ENCODE results near the gene DEFB123. TPM values are rescaled to one million over a fixed set of nuclear protein-coding genes. Genes with fewer than 3 reads are reported as not detected.

Gene DEFB123
- total and polyA plus RNA-seq, 4 donors, result not detected

GRCh38 chr20:31488115-31488514 is 47.7 kb downstream of the DEFB123 start (continued):
- TF ChIP-seq MAX (IDR thresholded peaks at IDR 0.05), result no peak
- no peak for TF ChIP-seq YY1 (IDR thresholded peaks at IDR 0.05)
- TF ChIP-seq HNF4A (conservative IDR thresholded peaks at IDR 0.05), result no peak
- TF ChIP-seq EGR1 (IDR thresholded peaks at IDR 0.05; ENCODE audit: low read depth in 2 of 2), result no peak
- TF ChIP-seq FOXA2 (IDR thresholded peaks at IDR 0.05), result no peak
- TF ChIP-seq NR2F2 (IDR thresholded peaks at IDR 0.05), result no peak
- no peak for TF ChIP-seq ZBTB33 (IDR thresholded peaks at IDR 0.05)
- no peak for TF ChIP-seq RAD21 (IDR thresholded peaks at IDR 0.05)
- TF ChIP-seq JUND (IDR thresholded peaks at IDR 0.05), result no peak

GRCh38 chr20:31489152-31489551 is 48.7 kb downstream of the DEFB123 start:
- H3K27ac ChIP-seq (ENCODE audit: low read depth in 1 of 2, low read length in 2 of 2), result no peak overlapping the region
- H3K4me3 ChIP-seq (ENCODE audit: low read depth in 1 of 3, low read length in 3 of 3), result no peak overlapping the region
- TF ChIP-seq CTCF (IDR thresholded peaks at IDR 0.05; ENCODE audit: low read depth, low read length, missing input control) (no peak), JUND (IDR thresholded peaks at IDR 0.05) (no peak), HNF4G (IDR thresholded peaks at IDR 0.05) (no peak), REST (IDR thresholded peaks at IDR 0.05) (no peak), RXRA (IDR thresholded peaks at IDR 0.05) (no peak), RAD21 (IDR thresholded peaks at IDR 0.05) (no peak), SP1 (IDR thresholded peaks at IDR 0.05) (no peak), MAX (IDR thresholded peaks at IDR 0.05) (no peak), GABPA (IDR thresholded peaks at IDR 0.05 in 1 of 2, conservative IDR thresholded peaks at IDR 0.05 in 1 of 2) (no peak), YY1 (IDR thresholded peaks at IDR 0.05) (no peak), HNF4A (conservative IDR thresholded peaks at IDR 0.05) (no peak), NR2F2 (IDR thresholded peaks at IDR 0.05) (no peak), FOXA1 (IDR thresholded peaks at IDR 0.05) (no peak)
- H3K4me1 ChIP-seq (ENCODE audit: control insufficient read depth in 4 of 4, insufficient read depth in 4 of 4, low read length in 3 of 4), result no peaks in the 10 kb centered on the region
- no peaks in the 10 kb centered on the region for H3K9me3 ChIP-seq (ENCODE audit: control insufficient read depth in 4 of 4, low read length in 3 of 4)
- DNase-seq (ENCODE audit: low spot score), result no peak
- H3K36me3 ChIP-seq (ENCODE audit: control insufficient read depth in 4 of 4, insufficient read depth in 3 of 4, low read depth in 1 of 4, low read length in 3 of 4), result no peaks in the 10 kb centered on the region
- 70% methylated on average over 3 of the region's 3 CpGs for WGBS
- no peak overlapping the region for H3K9ac ChIP-seq (ENCODE audit: low read depth in 1 of 2, low read length in 2 of 2)
- H3K27me3 ChIP-seq (ENCODE audit: control insufficient read depth in 4 of 4, insufficient read depth in 4 of 4, low read length in 3 of 4), result peaks cover 0 to 4% (median 1%) of the 10 kb centered on the region in 4 donors
